Breast epithelium (tissue), 4 donors: Measurements from ENCODE around the gene GPR180. TPM values are rescaled to one million over a fixed set of nuclear protein-coding genes. Genes with fewer than 3 reads are reported as not detected.

Experiments used
- DNase-seq, 2 donors: peaks; one replicate each; pipeline ENCODE4 v3.0.0-alpha.2; 2019; ENCODE audit warnings: low spot score in 2 of 2
- H3K27ac ChIP-seq, 2 donors: fragments of 200-600 bp; sonication (generic) in 1 of 2; one replicate each; pipeline ENCODE4 v1.5.1; 2016 to 2019; ENCODE audit warnings: mild to moderate bottlenecking in 1 of 2
- H3K27me3 ChIP-seq, 2 donors: fragments of 200-600 bp; sonication (generic) in 1 of 2; one replicate each; pipeline versions ENCODE4 v1.5.1 to v1.6.0; 2017 to 2019; ENCODE audit warnings: control low read depth in 1 of 2, mild to moderate bottlenecking in 1 of 2
- H3K36me3 ChIP-seq: fragments of 200-600 bp; one replicate; pipeline ENCODE4 v1.5.1; 2019
- H3K4me1 ChIP-seq, 2 donors: fragments of 200-600 bp; sonication (generic); one replicate each; pipeline ENCODE4 v1.5.1; 2016 to 2019; ENCODE audit warnings: control low read depth in 1 of 2
- H3K4me3 ChIP-seq, 3 donors: fragments of 200-600 bp; sonication (generic); 1 replicate in 2 of 3; 2 replicates in 1 of 3; pipeline ENCODE4 v1.5.1; 2016 to 2019; ENCODE audit warnings: mild to moderate bottlenecking in 3 of 3, moderate library complexity in 2 of 3
- H3K9me3 ChIP-seq, 2 donors: fragments of 200-600 bp; sonication (generic) in 1 of 2; one replicate each; pipeline ENCODE4 v1.5.1; 2016 to 2019; ENCODE audit warnings: control low read depth in 1 of 2
- POLR2A ChIP-seq: fragments of 450-650 bp; IDR thresholded peaks from one replicate; pipeline ENCODE4 v1.6.1; 2016; ENCODE audit warnings: antibody characterized with exemption, mild to moderate bottlenecking, moderate library complexity
- POLR2AphosphoS5 ChIP-seq, 3 donors: sonication (generic); formaldehyde crosslinking; IDR thresholded peaks; one replicate each; pipeline ENCODE4 v1.6.1; 2017; ENCODE audit warnings: antibody characterized with exemption in 3 of 3
- intact Hi-C: fragments of 100-400 bp; cut with DNase I; formaldehyde crosslinking; loops from one replicate; pipeline ENCODE4 v1.15.1; 2023; ENCODE audit warnings: low total_unique reads
- total RNA-seq, 3 donors: library from RNA; depleted of rRNA; stranded (reverse); fragments of >200 nt; gene quantifications; one replicate each; pipeline ENCODE4 v1.1.0, GENCODE V29; 2016
- TF ChIP-seq, protein P1 (sequence below), 3 donors: fragments of 450-650 bp; IDR thresholded peaks; one replicate each; pipeline ENCODE4 v1.5.1; 2016 to 2017; ENCODE audit warnings: antibody characterized with exemption in 3 of 3, mild to moderate bottlenecking in 3 of 3, moderate library complexity in 3 of 3

Gene GPR180
- total RNA-seq, 3 donors from 2014 or later: 6.2 to 8.9 (median 7.9) TPM

DNA sequence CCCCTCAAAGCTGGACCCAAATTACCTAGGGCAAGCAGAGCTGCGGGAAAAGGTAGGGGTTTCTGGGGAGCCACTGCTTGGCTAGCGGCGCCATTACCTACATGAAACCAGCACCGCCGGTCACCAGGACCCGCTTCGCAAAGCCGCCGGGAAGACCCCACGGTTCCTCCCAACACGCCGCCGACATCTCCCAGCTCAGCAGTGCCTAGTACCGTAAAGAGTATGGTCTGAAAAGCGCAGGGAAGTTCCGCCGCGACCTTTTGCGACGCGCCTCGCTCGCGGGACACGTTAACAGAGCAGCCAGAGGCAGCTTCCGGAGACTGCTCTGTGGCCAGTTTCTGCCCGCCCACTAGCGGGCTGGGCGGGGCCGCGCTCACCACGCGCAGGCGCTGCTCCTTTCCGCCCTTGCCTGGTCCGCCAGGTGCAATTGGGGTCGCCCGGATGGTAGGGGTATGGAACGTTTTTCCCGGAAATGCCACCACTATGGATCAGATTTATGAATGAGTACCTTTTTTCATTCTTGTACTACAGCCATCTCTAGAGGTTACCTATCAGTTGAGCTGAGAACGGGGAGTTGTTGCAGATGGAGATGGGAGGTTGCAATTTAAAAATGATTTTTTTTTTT lies 5.6 kb upstream of the GPR180 start, which contains the start of gene TGDS:
TSS of gene TGDS (minus strand) at position 203 of the 625 bp plus-strand sequence. CDS start at position 187, 16 bp downstream.
- H3K27ac ChIP-seq: peak within 1 kb of the TSS; percentile 76 to 85
- H3K27me3 ChIP-seq: no peaks in the 10 kb centered on the region
- TF ChIP-seq POLR2AphosphoS5 (IDR thresholded peaks at IDR 0.05) (peak; percentile 23 to 76 (median 62)), POLR2A (peak; percentile 49)
- TF ChIP-seq, protein P1, sequence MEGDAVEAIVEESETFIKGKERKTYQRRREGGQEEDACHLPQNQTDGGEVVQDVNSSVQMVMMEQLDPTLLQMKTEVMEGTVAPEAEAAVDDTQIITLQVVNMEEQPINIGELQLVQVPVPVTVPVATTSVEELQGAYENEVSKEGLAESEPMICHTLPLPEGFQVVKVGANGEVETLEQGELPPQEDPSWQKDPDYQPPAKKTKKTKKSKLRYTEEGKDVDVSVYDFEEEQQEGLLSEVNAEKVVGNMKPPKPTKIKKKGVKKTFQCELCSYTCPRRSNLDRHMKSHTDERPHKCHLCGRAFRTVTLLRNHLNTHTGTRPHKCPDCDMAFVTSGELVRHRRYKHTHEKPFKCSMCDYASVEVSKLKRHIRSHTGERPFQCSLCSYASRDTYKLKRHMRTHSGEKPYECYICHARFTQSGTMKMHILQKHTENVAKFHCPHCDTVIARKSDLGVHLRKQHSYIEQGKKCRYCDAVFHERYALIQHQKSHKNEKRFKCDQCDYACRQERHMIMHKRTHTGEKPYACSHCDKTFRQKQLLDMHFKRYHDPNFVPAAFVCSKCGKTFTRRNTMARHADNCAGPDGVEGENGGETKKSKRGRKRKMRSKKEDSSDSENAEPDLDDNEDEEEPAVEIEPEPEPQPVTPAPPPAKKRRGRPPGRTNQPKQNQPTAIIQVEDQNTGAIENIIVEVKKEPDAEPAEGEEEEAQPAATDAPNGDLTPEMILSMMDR (IDR thresholded peaks at IDR 0.05): peak in 1 of 3 donors; percentile 6
- DNase-seq: peak; percentile 84 to 85
- H3K36me3 ChIP-seq: no peaks in the 10 kb centered on the region
- H3K9me3 ChIP-seq: no peaks in the 10 kb centered on the region
- intact Hi-C loops: no loop called here
- H3K4me1 ChIP-seq: peaks cover 4 to 13% of the 10 kb centered on the region in 2 donors
- H3K4me3 ChIP-seq: peak within 1 kb of the TSS; percentile 77 to 95 (median 93)

DNA sequence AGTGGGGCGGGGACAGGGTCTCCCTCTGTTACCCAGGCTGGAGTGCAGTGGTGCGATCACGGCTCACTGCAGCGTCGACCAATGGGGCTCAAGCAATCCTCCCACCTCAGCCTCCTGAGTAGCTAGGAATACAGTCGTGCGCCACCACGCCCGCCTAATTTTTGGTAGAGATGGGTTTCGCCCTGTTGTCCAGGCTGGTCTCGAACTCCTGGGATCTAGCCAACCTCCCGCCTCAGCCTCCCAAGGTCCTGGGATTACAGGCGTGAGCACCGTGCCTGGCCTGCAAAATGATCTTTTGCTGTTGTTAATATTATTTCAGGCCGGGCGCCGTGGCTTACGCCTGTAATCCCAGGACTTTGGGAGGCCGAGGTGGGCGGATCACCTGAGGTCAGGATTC lies 5.1 kb upstream of the GPR180 start:
- peak overlapping the region in 1 of 2 donors; percentile 76 for H3K27ac ChIP-seq
- intact Hi-C loops: no loop called here
- TF ChIP-seq, protein P1 (IDR thresholded peaks at IDR 0.05): no peak
- TF ChIP-seq POLR2AphosphoS5 (IDR thresholded peaks at IDR 0.05) (no peak), POLR2A (no peak)
- no peaks in the 10 kb centered on the region for H3K27me3 ChIP-seq
- no peak for DNase-seq
- H3K4me3 ChIP-seq: peak overlapping the region; percentile 77 to 95 (median 93)
- H3K9me3 ChIP-seq: no peaks in the 10 kb centered on the region
- H3K4me1 ChIP-seq: peaks cover 4 to 13% of the 10 kb centered on the region in 2 donors
- no peaks in the 10 kb centered on the region for H3K36me3 ChIP-seq

DNA sequence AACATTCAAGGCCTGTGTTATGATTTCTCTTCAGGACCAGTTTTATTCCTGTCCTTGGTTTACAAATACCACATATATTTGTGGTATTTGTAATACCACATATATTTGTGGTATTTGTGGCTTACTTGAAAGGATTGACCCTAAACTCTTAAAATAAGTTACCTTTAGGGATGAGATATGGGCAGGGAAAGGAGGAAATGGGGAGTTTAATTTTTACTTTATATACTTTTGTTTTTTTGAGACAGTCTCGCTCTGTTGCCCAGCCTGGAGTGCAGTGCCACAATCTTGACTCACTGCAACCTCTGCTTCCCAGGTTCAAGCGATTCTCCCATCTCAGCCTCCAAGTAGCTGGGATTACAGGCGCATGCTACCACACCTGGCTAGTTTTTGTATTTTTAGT lies 3.4 kb upstream of the GPR180 start:
- no peak overlapping the region for H3K4me3 ChIP-seq
- no peak overlapping the region for H3K27ac ChIP-seq
- TF ChIP-seq, protein P1 (IDR thresholded peaks at IDR 0.05): no peak
- TF ChIP-seq POLR2AphosphoS5 (IDR thresholded peaks at IDR 0.05) (no peak), POLR2A (no peak)
- peaks cover 7 to 13% of the 10 kb centered on the region in 2 donors for H3K4me1 ChIP-seq
- H3K36me3 ChIP-seq: no peaks in the 10 kb centered on the region
- DNase-seq: no peak
- no peaks in the 10 kb centered on the region for H3K27me3 ChIP-seq
- intact Hi-C loops: no loop called here
- no peaks in the 10 kb centered on the region for H3K9me3 ChIP-seq

DNA sequence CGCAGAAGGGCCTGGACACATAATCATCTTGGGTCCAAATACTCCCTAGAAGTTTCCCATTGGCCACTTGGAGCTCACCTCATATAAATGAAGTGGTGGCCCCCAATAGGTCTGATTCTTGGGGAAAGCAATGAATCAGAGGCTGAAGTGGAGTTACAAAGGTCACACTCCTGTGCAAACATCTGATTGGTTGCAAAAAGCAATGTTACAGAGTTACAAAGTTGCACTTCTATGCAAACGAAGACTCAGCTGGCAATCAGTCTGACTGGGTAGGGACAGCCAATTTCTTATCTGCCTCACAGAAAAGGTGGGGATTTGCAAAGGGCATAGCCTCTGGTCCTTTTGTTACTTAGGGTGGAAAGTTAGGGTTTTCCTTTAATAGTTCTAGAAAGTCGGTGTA lies 1.8 kb upstream of the GPR180 start:
- Histone ChIP-seq H3K9me3 (no peaks in the 10 kb centered on the region), H3K27me3 (no peaks in the 10 kb centered on the region), H3K36me3 (no peaks in the 10 kb centered on the region), H3K4me1 (peaks cover 3 to 7% of the 10 kb centered on the region in 2 donors), H3K27ac (no peak overlapping the region), H3K4me3 (no peak overlapping the region)
- TF ChIP-seq POLR2AphosphoS5 (IDR thresholded peaks at IDR 0.05): no peak
- no peak for TF ChIP-seq POLR2A
- TF ChIP-seq, protein P1 (IDR thresholded peaks at IDR 0.05): no peak
- intact Hi-C loops: no loop called here
- DNase-seq: no peak

DNA sequence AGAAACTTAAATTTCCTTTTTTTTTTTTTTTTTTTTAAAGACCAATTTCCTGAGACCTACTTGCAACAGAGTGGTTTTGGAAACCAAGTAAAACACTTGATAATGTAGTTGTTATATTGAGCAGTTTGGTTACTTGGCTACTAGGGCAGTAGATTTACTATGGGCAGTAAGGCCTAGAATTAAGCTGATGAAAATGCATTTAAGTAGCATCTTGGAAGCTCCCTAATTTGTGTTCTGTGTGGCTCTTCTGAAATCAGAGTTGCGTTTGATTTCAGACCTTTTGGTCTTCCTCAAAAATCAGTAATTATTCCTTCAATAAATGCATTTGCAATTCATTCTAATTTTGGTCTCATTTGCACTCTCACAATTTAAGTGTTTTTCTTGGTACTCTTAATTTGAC lies 810 bp downstream of the GPR180 start:
- intact Hi-C loops: no loop called here
- DNase-seq: no peak

More for the DNA sequence above, 810 bp downstream of the GPR180 start:
- no peaks in the 10 kb centered on the region for H3K9me3 ChIP-seq
- H3K4me1 ChIP-seq: peaks cover 0 to 3% of the 10 kb centered on the region in 2 donors
- H3K4me3 ChIP-seq: peak overlapping the region; percentile 72 to 95 (median 89)
- H3K27ac ChIP-seq: peak overlapping the region in 1 of 2 donors; percentile 78
- H3K36me3 ChIP-seq: no peaks in the 10 kb centered on the region
- TF ChIP-seq, protein P1 (IDR thresholded peaks at IDR 0.05): no peak
- no peak for TF ChIP-seq POLR2A
- no peak for TF ChIP-seq POLR2AphosphoS5 (IDR thresholded peaks at IDR 0.05)
- H3K27me3 ChIP-seq: no peaks in the 10 kb centered on the region
